IMR-90 (cell line): ENCODE data around the gene LYSMD2. TPM values are rescaled to one million over a fixed set of nuclear protein-coding genes. Genes with fewer than 3 reads are reported as not detected.

Experiments used
- ATAC-seq: fragments of 200-7000 bp; cut with Tn5 transposase; 2 replicates; pipeline ENCODE4 v1.9.1; 2020; ENCODE audit warnings: low read depth, mild to moderate bottlenecking, moderate library complexity
- BruUV-seq: library from RNA; stranded (reverse); fragments of 400-500 nt; replicated peaks from 2 replicates; lab custom pipeline; 2021; lab: Mats Ljungman, UMichigan
- CTCF ChIA-PET: fragments of 300-600 bp; formaldehyde crosslinking; extraction: SDS; loops from one replicate; lab custom pipeline; 2021; ENCODE audit warnings: antibody characterized with exemption; lab: Yijun Ruan, JAX
- POLR2A ChIA-PET: fragments of 300-600 bp; sonication (Branson Sonifier 250); formaldehyde crosslinking; loops from one replicate; lab custom pipeline; 2022; ENCODE audit warnings: antibody characterized with exemption; ENCODE audit not compliant: unreplicated experiment; lab: Charles Lee
- DNase-seq: peaks from one replicate; pipeline ENCODE4 v3.0.0; 2013
- H2AFZ ChIP-seq: replicated peaks from 2 replicates; pipeline ENCODE3; 2013; ENCODE audit warnings: low read length, mild to moderate bottlenecking; ENCODE audit not compliant: poor library complexity
- H2AK5ac ChIP-seq: 2 replicates; pipeline ENCODE4 v1.6.1; 2013; ENCODE audit warnings: low read depth, low read length, inconsistent platforms
- H2AK9ac ChIP-seq: replicated peaks from 2 replicates; pipeline ENCODE3; 2013; ENCODE audit warnings: mild to moderate bottlenecking, low read depth, low read length, moderate library complexity; ENCODE audit not compliant: poor library complexity
- H2BK120ac ChIP-seq: 2 replicates; pipeline ENCODE4 v1.6.1; 2013; ENCODE audit warnings: low read depth, low read length, inconsistent platforms
- H2BK15ac ChIP-seq: 3 replicates; pipeline ENCODE4 v1.6.1; 2013; ENCODE audit warnings: low read depth, low read length, inconsistent platforms
- H2BK20ac ChIP-seq: 2 replicates; pipeline ENCODE4 v1.6.1; 2013; ENCODE audit warnings: low read depth, mild to moderate bottlenecking, inconsistent platforms, low read length, moderate library complexity
- H2BK5ac ChIP-seq: 2 replicates; pipeline ENCODE4 v1.6.1; 2013; ENCODE audit warnings: mild to moderate bottlenecking, low read depth, low read length, inconsistent platforms; ENCODE audit not compliant: poor library complexity, severe bottlenecking
- H3K14ac ChIP-seq: replicated peaks from 2 replicates; pipeline ENCODE4 v1.6.1; 2013; ENCODE audit warnings: low read depth, low read length, inconsistent platforms
- H3K18ac ChIP-seq: 2 replicates; pipeline ENCODE4 v1.6.1; 2013; ENCODE audit warnings: low read depth, low read length, control low read depth
- H3K23ac ChIP-seq: 2 replicates; pipeline ENCODE4 v1.6.1; 2013; ENCODE audit warnings: low read depth, low read length, inconsistent platforms
- H3K27ac ChIP-seq: 2 replicates; pipeline ENCODE4 v1.5.1; 2013; ENCODE audit warnings: mild to moderate bottlenecking, control low read depth, low read length; ENCODE audit not compliant: insufficient read depth
- H3K27me3 ChIP-seq: 2 replicates; pipeline ENCODE4 v1.6.1; 2013; ENCODE audit warnings: low read length; ENCODE audit not compliant: control insufficient read depth, insufficient read depth
- H3K36me3 ChIP-seq: 2 replicates; pipeline ENCODE4 v1.6.1; 2013; ENCODE audit warnings: low read length, mixed read lengths; ENCODE audit not compliant: control insufficient read depth, insufficient read depth
- H3K4ac ChIP-seq: 2 replicates; pipeline ENCODE4 v1.6.1; 2013; ENCODE audit warnings: low read depth, low read length, inconsistent platforms
- H3K4me1 ChIP-seq: 2 replicates; pipeline ENCODE4 v1.6.1; 2013; ENCODE audit warnings: low read length, mixed read lengths; ENCODE audit not compliant: control insufficient read depth, insufficient read depth
- H3K4me2 ChIP-seq: 2 replicates; pipeline ENCODE4 v1.6.1; 2013; ENCODE audit warnings: low read depth, mild to moderate bottlenecking, control low read depth, low read length, moderate library complexity
- H3K4me3 ChIP-seq: 2 replicates; pipeline ENCODE4 v1.5.1; 2013; ENCODE audit warnings: low read depth, mild to moderate bottlenecking, control low read depth, low read length, moderate library complexity; ENCODE audit not compliant: insufficient read depth
- H3K56ac ChIP-seq: 2 replicates; pipeline ENCODE4 v1.6.1; 2013; ENCODE audit warnings: low read length, inconsistent platforms; ENCODE audit not compliant: insufficient read depth; ENCODE audit errors: extremely low read depth
- H3K79me1 ChIP-seq, 2 experiments: 2 replicates each; pipeline ENCODE4 v1.6.1; 2013; ENCODE audit warnings: low read length in 2 of 2, inconsistent platforms in 1 of 2, low read depth in 1 of 2
- H3K9ac ChIP-seq: 2 replicates; pipeline ENCODE4 v1.6.1; 2013; ENCODE audit warnings: low read depth, low read length, control low read depth
- H3K9me1 ChIP-seq: 2 replicates; pipeline ENCODE4 v1.6.1; 2013; ENCODE audit warnings: low read length, inconsistent platforms; ENCODE audit not compliant: insufficient read depth
- H3K9me3 ChIP-seq: 2 replicates; pipeline ENCODE4 v1.6.1; 2013; ENCODE audit warnings: low read length; ENCODE audit not compliant: control insufficient read depth, insufficient read depth
- H4K20me1 ChIP-seq: 2 replicates; pipeline ENCODE4 v1.6.1; 2013; ENCODE audit warnings: low read length, inconsistent platforms; ENCODE audit not compliant: insufficient read depth
- H4K5ac ChIP-seq: 2 replicates; pipeline ENCODE4 v1.6.1; 2013; ENCODE audit warnings: mild to moderate bottlenecking, low read depth, low read length, control low read depth
- H4K8ac ChIP-seq, 2 experiments: 2 replicates each; pipeline ENCODE4 v1.6.1; 2013; ENCODE audit warnings: low read depth in 2 of 2, low read length in 2 of 2, control low read depth in 1 of 2, inconsistent platforms in 1 of 2
- H4K91ac ChIP-seq: 2 replicates; pipeline ENCODE4 v1.6.1; 2013; ENCODE audit warnings: low read depth, low read length, inconsistent platforms; ENCODE audit not compliant: insufficient read depth
- BHLHE40 ChIP-seq: fragments of 150-350 bp; IDR thresholded peaks from 2 replicates; pipeline ENCODE4 v1.6.1; 2016; ENCODE audit warnings: mild to moderate bottlenecking, low read depth, low read length
- CEBPB ChIP-seq: IDR thresholded peaks from 2 replicates; pipeline ENCODE4 v1.6.1; 2012; ENCODE audit warnings: low read depth, low read length, improper control_type of control experiment
- CHD1 ChIP-seq: IDR thresholded peaks from 2 replicates; pipeline ENCODE4 v1.6.1; 2012; ENCODE audit warnings: low read depth, low read length, improper control_type of control experiment
- CTCF ChIP-seq: conservative IDR thresholded peaks from 2 replicates; pipeline ENCODE4 v1.5.1; 2012; ENCODE audit warnings: mild to moderate bottlenecking, low read depth, low read length, improper control_type of control experiment
- FOS ChIP-seq: fragments of 150-350 bp; IDR thresholded peaks from 2 replicates; pipeline ENCODE4 v1.6.1; 2016; ENCODE audit warnings: low read depth, low read length
- RAD21 ChIP-seq: IDR thresholded peaks from 2 replicates; pipeline ENCODE4 v1.6.1; 2012; ENCODE audit warnings: low read length, improper control_type of control experiment
- RFX5 ChIP-seq: IDR thresholded peaks from 2 replicates; pipeline ENCODE4 v1.8.0; 2012; ENCODE audit warnings: low read depth, mild to moderate bottlenecking, low read length, moderate library complexity
- SMC3 ChIP-seq: fragments of 150-350 bp; IDR thresholded peaks from 2 replicates; pipeline ENCODE4 v1.6.1; 2016; ENCODE audit warnings: low read depth, mild to moderate bottlenecking, antibody characterized with exemption, low read length, moderate library complexity
- WGBS, 2 experiments: methylation state at CpG; one replicate each; pipeline versions ENCODE4 v1.1.5 to v1.1.7; 2013; ENCODE audit warnings: missing lambda C conversion rate in 2 of 2; ENCODE audit not compliant: insufficient read length in 1 of 2; ENCODE audit errors: extremely low coverage in 2 of 2; 5-methylcytosine and 5-hydroxymethylcytosine counted together
- dilution Hi-C: fragments of 300-500 bp; cut with HindIII; formaldehyde crosslinking; loops from one replicate; pipeline ENCODE4 v1.14.3; 2018; ENCODE audit warnings: low sequenced_read_pairs; ENCODE audit not compliant: unreplicated experiment
- in situ Hi-C: fragments of 300-500 bp; cut with MboI; formaldehyde crosslinking; loops from 3 replicates; pipeline ENCODE4 v1.14.3; 2019; ENCODE audit warnings: low sequenced_read_pairs, inconsistent platforms, mixed read lengths
- intact Hi-C: fragments of 100-400 bp; cut with micrococcal nuclease; formaldehyde crosslinking; loops from 2 replicates; pipeline ENCODE4 v1.10.0; 2022
- polyA plus RNA-seq, 3 experiments: library from polyadenylated mRNA; depleted of rRNA; stranded (reverse); fragments of >200 nt; gene quantifications; 2 replicates each; pipeline ENCODE4 v1.2.3, GENCODE V29; 2012; ENCODE audit warnings: low replicate concordance in 1 of 3
- total RNA-seq: library from RNA; depleted of rRNA; stranded (reverse); fragments of >200 nt; gene quantifications from 2 replicates; pipeline ENCODE4 v1.2.3, GENCODE V29; 2012

LYSMD2 gene
- total and polyA plus RNA-seq, 2 of the 4 experiments (the other 2 are of a cell fraction), result 5.9 to 6.0 TPM

- intact Hi-C loops, result no loop called here
- ChIA-PET POLR2A (no interaction called here), CTCF (no interaction called here)
- H4K8ac ChIP-seq, result no peak overlapping the region
- TF ChIP-seq SMC3, result no peak
- no peak for TF ChIP-seq CHD1
- TF ChIP-seq BHLHE40, result no peak
- no peak for TF ChIP-seq CEBPB
- no peak for TF ChIP-seq RFX5
- no peak for TF ChIP-seq FOS
- TF ChIP-seq CTCF, result no peak
- no peak for TF ChIP-seq RAD21
- H2AFZ ChIP-seq, result no peak overlapping the region
- no peak overlapping the region for H2BK15ac ChIP-seq
- no peak for DNase-seq
- WGBS, 2 experiments, result no CpG with 5 or more reads among the region's 1 CpG
- no peak overlapping the region for H3K9ac ChIP-seq
- no peak overlapping the region for H4K91ac ChIP-seq
- no peak overlapping the region for H3K27ac ChIP-seq
- H3K4me1 ChIP-seq, result no peaks in the 10 kb centered on the region
- no peaks in the 10 kb centered on the region for H3K9me3 ChIP-seq
- no TSS peak for BruUV-seq
- no peak overlapping the region for H3K14ac ChIP-seq
- H4K5ac ChIP-seq, result no peak overlapping the region
- H2BK120ac ChIP-seq, result no peak overlapping the region
- H4K20me1 ChIP-seq, result no peaks in the 10 kb centered on the region
- no peak overlapping the region for H3K4ac ChIP-seq
- H3K18ac ChIP-seq, result no peak overlapping the region
- no peak overlapping the region for H3K56ac ChIP-seq
- no peaks in the 10 kb centered on the region for H3K9me1 ChIP-seq
- peaks cover 15% of the 10 kb centered on the region for H3K27me3 ChIP-seq
- H2BK5ac ChIP-seq, result no peak overlapping the region
- H3K4me3 ChIP-seq, result no peak overlapping the region
- H3K23ac ChIP-seq, result no peak overlapping the region
- in situ Hi-C loops, result no loop called here
- H2AK5ac ChIP-seq, result no peak overlapping the region
- ATAC-seq, result no peak
- no peaks in the 10 kb centered on the region for H3K79me1 ChIP-seq
- no peak overlapping the region for H2BK20ac ChIP-seq
- no peaks in the 10 kb centered on the region for H3K36me3 ChIP-seq
- no peak overlapping the region for H3K4me2 ChIP-seq
- dilution Hi-C loops, result no loop called here
- no peak overlapping the region for H2AK9ac ChIP-seq
Observed at GRCh38 chr15:51699373-51699772, 38.1 kb downstream of the LYSMD2 start.
